Fibroblast of skin of right biceps (primary cell): ENCODE data around the gene DDR1.
"Not testable (repeated sequence)": the region's sequence is repeated elsewhere in the genome, so short reads cannot be mapped to it uniquely, and the experiment has no call there.

ENCODE experiments used
- DNase-seq: peaks from one replicate; pipeline ENCODE4 v3.0.0-alpha.2; 2013

The DDR1 gene

GRCh38 chr6:30922447-30922852 is 38.1 kb downstream of the DDR1 start:
- no peak for DNase-seq

GRCh38 chr6:30924040-30924627 is 39.8 kb downstream of the DDR1 start:
- not testable (repeated sequence) for DNase-seq

GRCh38 chr6:30926644-30927043 is 42.3 kb downstream of the DDR1 start:
- DNase-seq, result no peak

- DNase-seq, result not testable (repeated sequence)
These were observed 42.8 kb downstream of the DDR1 start for GRCh38 chr6:30927080-30927479.

- no peak for DNase-seq
These were observed 44.4 kb downstream of the DDR1 start for GRCh38 chr6:30928677-30929076.

- no peak for DNase-seq
These were observed 46.2 kb downstream of the DDR1 start for GRCh38 chr6:30930506-30930905.

- DNase-seq, result no peak
These were observed 47.0 kb downstream of the DDR1 start for GRCh38 chr6:30931272-30931671.

GRCh38 chr6:30931969-30932645 is 47.8 kb downstream of the DDR1 start, which contains the start of gene SFTA2:
TSS of gene SFTA2 (minus strand) at chr6:30932170. CDS start at chr6:30932096, 74 bp downstream.
- DNase-seq, result no peak

GRCh38 chr6:30932665-30933365 is 48.5 kb downstream of the DDR1 start:
- DNase-seq, result no peak

- DNase-seq, result no peak
These were observed 50.7 kb downstream of the DDR1 start for GRCh38 chr6:30935018-30935417.

GRCh38 chr6:30937265-30937664 is 52.9 kb downstream of the DDR1 start:
- DNase-seq, result no peak

- no peak for DNase-seq
These were observed 54.4 kb downstream of the DDR1 start for GRCh38 chr6:30938730-30939129.

GRCh38 chr6:30939473-30939872 is 55.2 kb downstream of the DDR1 start:
- no peak for DNase-seq

GRCh38 chr6:30940361-30940986 is 56.2 kb downstream of the DDR1 start, which contains the start of gene MUCL3:
TSS of gene MUCL3 (plus strand) at chr6:30940973. CDS start at chr6:30941000, 27 bp downstream.
- no peak for DNase-seq

- peak; percentile 89 for DNase-seq
These were observed 58.2 kb downstream of the DDR1 start for GRCh38 chr6:30942338-30943060.

GRCh38 chr6:30944051-30944450 is 59.7 kb downstream of the DDR1 start:
- no peak for DNase-seq

GRCh38 chr6:30945281-30945680 is 61.0 kb downstream of the DDR1 start:
- no peak for DNase-seq

- DNase-seq, result no peak
These were observed 62.9 kb downstream of the DDR1 start for GRCh38 chr6:30947231-30947630.

GRCh38 chr6:30948811-30949210 is 64.5 kb downstream of the DDR1 start:
- DNase-seq, result no peak
